H9 (cell line): Measurements from ENCODE around the gene GLDC. TPM values are rescaled to one million over a fixed set of nuclear protein-coding genes. Genes with fewer than 3 reads are reported as not detected.

Experiments used
- DNase-seq: peaks from one replicate; pipeline ENCODE4 v3.0.0-alpha.2; 2017
- H2AFZ ChIP-seq: one replicate; pipeline ENCODE4 v1.6.1; 2013; ENCODE audit warnings: mild to moderate bottlenecking, low read length, control low read depth, moderate library complexity
- H2AK5ac ChIP-seq: 2 replicates; pipeline ENCODE4 v1.6.1; 2013; ENCODE audit warnings: low read length, control low read depth, mixed read lengths; ENCODE audit not compliant: insufficient read length
- H2BK120ac ChIP-seq: one replicate; pipeline ENCODE4 v1.6.1; 2013; ENCODE audit warnings: low read depth, mild to moderate bottlenecking, low read length, control low read depth, inconsistent platforms; ENCODE audit not compliant: poor library complexity, severe bottlenecking
- H2BK12ac ChIP-seq: 2 replicates; pipeline ENCODE4 v1.6.1; 2013; ENCODE audit warnings: low read length, control low read depth, mixed read lengths, low read depth; ENCODE audit not compliant: insufficient read length
- H2BK15ac ChIP-seq: 2 replicates; pipeline ENCODE4 v1.6.1; 2013; ENCODE audit warnings: low read depth, low read length, control low read depth
- H2BK20ac ChIP-seq: one replicate; pipeline ENCODE4 v1.6.1; 2013; ENCODE audit warnings: low read depth, mild to moderate bottlenecking, low read length, control low read depth, inconsistent platforms; ENCODE audit not compliant: poor library complexity, severe bottlenecking
- H2BK5ac ChIP-seq: 2 replicates; pipeline ENCODE4 v1.6.1; 2013; ENCODE audit warnings: low read length, control low read depth, mixed read lengths; ENCODE audit not compliant: insufficient read length
- H3K14ac ChIP-seq: 2 replicates; pipeline ENCODE4 v1.6.1; 2013; ENCODE audit warnings: low read length, control low read depth; ENCODE audit not compliant: insufficient read depth
- H3K18ac ChIP-seq: 2 replicates; pipeline ENCODE4 v1.6.1; 2013; ENCODE audit warnings: low read depth, mild to moderate bottlenecking, mixed read lengths, low read length, control low read depth; ENCODE audit not compliant: insufficient read length
- H3K23ac ChIP-seq: 2 replicates; pipeline ENCODE4 v1.6.1; 2013; ENCODE audit warnings: low read length, control low read depth, mixed read lengths, low read depth; ENCODE audit not compliant: insufficient read length
- H3K23me2 ChIP-seq: 2 replicates; pipeline ENCODE4 v1.6.1; 2013; ENCODE audit warnings: low read depth, mild to moderate bottlenecking, mixed read lengths, low read length, control low read depth; ENCODE audit not compliant: insufficient read length, poor library complexity, severe bottlenecking
- H3K27ac ChIP-seq: 2 replicates; pipeline ENCODE4 v1.5.1; 2013; ENCODE audit warnings: low read length, control low read depth, mixed read lengths, low read depth; ENCODE audit not compliant: insufficient read length
- H3K27me3 ChIP-seq: 2 replicates; pipeline ENCODE4 v1.6.1; 2013; ENCODE audit warnings: low read length, control low read depth, inconsistent platforms; ENCODE audit not compliant: insufficient read depth
- H3K4ac ChIP-seq: 2 replicates; pipeline ENCODE4 v1.6.1; 2013; ENCODE audit warnings: low read depth, mild to moderate bottlenecking, control low read depth, inconsistent platforms, low read length, moderate library complexity
- H3K4me1 ChIP-seq: 2 replicates; pipeline ENCODE4 v1.6.1; 2013; ENCODE audit warnings: low read length, control low read depth, inconsistent platforms; ENCODE audit not compliant: insufficient read depth
- H3K4me2 ChIP-seq: 2 replicates; pipeline ENCODE4 v1.6.1; 2013; ENCODE audit warnings: low read length, control low read depth, mixed read lengths; ENCODE audit not compliant: insufficient read length, insufficient read depth
- H3K56ac ChIP-seq: 2 replicates; pipeline ENCODE4 v1.6.1; 2013; ENCODE audit warnings: low read depth, mild to moderate bottlenecking, mixed read lengths, low read length, control low read depth; ENCODE audit not compliant: insufficient read length
- H3K79me1 ChIP-seq: 2 replicates; pipeline ENCODE4 v1.6.1; 2013; ENCODE audit warnings: low read depth, mild to moderate bottlenecking, moderate library complexity, low read length, control low read depth, inconsistent platforms; ENCODE audit not compliant: insufficient read depth, poor library complexity, severe bottlenecking
- H3K79me2 ChIP-seq: 2 replicates; pipeline ENCODE4 v1.6.1; 2013; ENCODE audit warnings: low read length, control low read depth, inconsistent platforms; ENCODE audit not compliant: insufficient read depth
- H3K9ac ChIP-seq: 2 replicates; pipeline ENCODE4 v1.6.1; 2013; ENCODE audit warnings: low read length, control low read depth, mixed read lengths; ENCODE audit not compliant: insufficient read length; ENCODE audit errors: extremely low read depth
- H3K9me3 ChIP-seq: one replicate; pipeline ENCODE4 v1.6.1; 2013; ENCODE audit warnings: low read depth, low read length, inconsistent platforms; ENCODE audit not compliant: control insufficient read depth
- H3T11ph ChIP-seq: one replicate; pipeline ENCODE4 v1.6.1; 2013; ENCODE audit warnings: mild to moderate bottlenecking, low read length, control low read depth, inconsistent platforms
- H4K20me1 ChIP-seq: one replicate; pipeline ENCODE4 v1.6.1; 2013; ENCODE audit not compliant: control insufficient read depth, insufficient read length, insufficient read depth
- H4K5ac ChIP-seq: 2 replicates; pipeline ENCODE4 v1.6.1; 2013; ENCODE audit warnings: low read depth, mild to moderate bottlenecking, mixed read lengths, low read length, control low read depth; ENCODE audit not compliant: insufficient read length
- H4K8ac ChIP-seq: replicated peaks from 2 replicates; pipeline ENCODE4 v1.6.1; 2013; ENCODE audit warnings: low read length, control low read depth, mixed read lengths, low read depth; ENCODE audit not compliant: insufficient read length
- H4K91ac ChIP-seq: 2 replicates; pipeline ENCODE4 v1.6.1; 2013; ENCODE audit warnings: low read depth, mild to moderate bottlenecking, moderate library complexity, mixed read lengths, low read length, control low read depth; ENCODE audit not compliant: insufficient read length
- H3K27ac Mint-ChIP-seq, 3 experiments: 2 replicates in 2 of 3; 3 replicates in 1 of 3; pipeline ENCODE4 v1.8.0; 2020 to 2021; ENCODE audit warnings: mixed read lengths in 3 of 3, mild to moderate bottlenecking in 1 of 3, moderate library complexity in 1 of 3
- H3K27me3 Mint-ChIP-seq: 2 replicates; pipeline ENCODE4 v1.8.0; 2021; ENCODE audit warnings: low read depth, mild to moderate bottlenecking, moderate library complexity, mixed read lengths
- H3K36me3 Mint-ChIP-seq, 3 experiments: 2 replicates in 2 of 3; 3 replicates in 1 of 3; pipeline ENCODE4 v1.8.0; 2020 to 2021; ENCODE audit warnings: low read depth in 3 of 3, mixed read lengths in 3 of 3; ENCODE audit not compliant: insufficient read depth in 1 of 3
- H3K4me1 Mint-ChIP-seq, 2 experiments: 2 replicates each; pipeline ENCODE4 v1.8.0; 2020; ENCODE audit warnings: mixed read lengths in 2 of 2
- H3K4me3 Mint-ChIP-seq, 2 experiments: 2 replicates in 1 of 2; 3 replicates in 1 of 2; pipeline ENCODE4 v1.8.0; 2020 to 2021; ENCODE audit warnings: mild to moderate bottlenecking in 2 of 2, mixed read lengths in 2 of 2, moderate library complexity in 1 of 2
- H3K9me3 Mint-ChIP-seq, 2 experiments: 2 replicates in 1 of 2; 3 replicates in 1 of 2; pipeline ENCODE4 v1.8.0; 2020; ENCODE audit warnings: mild to moderate bottlenecking in 2 of 2, mixed read lengths in 2 of 2, moderate library complexity in 1 of 2
- CTCF ChIP-seq: fragments of 200-600 bp; sonication (generic); conservative IDR thresholded peaks from 3 replicates; pipeline ENCODE4 v1.8.0; 2021; ENCODE audit warnings: antibody characterized with exemption, mild to moderate bottlenecking
- WGBS: extraction: QIAGEN DNeasy Blood & Tissue Kit; methylation state at CpG from one replicate; pipeline ENCODE4 v1.1.7; 2013; ENCODE audit warnings: missing lambda C conversion rate, low lambda C conversion rate, mixed read lengths; ENCODE audit not compliant: insufficient read length; ENCODE audit errors: extremely low coverage; 5-methylcytosine and 5-hydroxymethylcytosine counted together
- total RNA-seq: library from RNA; stranded (reverse); gene quantifications from 2 replicates; pipeline ENCODE4 v1.2.1, GENCODE V29; 2021

Gene GLDC
- total RNA-seq, 1 experiment from 2014 or later: 74.4 TPM

GRCh38 chr9:6575324-6576034 is 70.0 kb downstream of the GLDC start:
- Mint-ChIP-seq H3K36me3 (peaks cover 13 to 16% (median 14%) of the 10 kb centered on the region in 3 experiments; a peak in 5 of 7 replicates), H3K27me3 (no peaks in the 10 kb centered on the region), H3K27ac (no peak overlapping the region; a peak in 2 of 7 replicates), H3K4me3 (no peak overlapping the region), H3K4me1 (peaks cover 9 to 15% of the 10 kb centered on the region in 2 experiments), H3K9me3 (no peaks in the 10 kb centered on the region)
- H2AFZ ChIP-seq: no peak overlapping the region
- no peak overlapping the region for H3K18ac ChIP-seq
- no peak overlapping the region for H3K9ac ChIP-seq
- H2BK5ac ChIP-seq: no peak overlapping the region
- no peak overlapping the region for H2BK120ac ChIP-seq
- H2BK15ac ChIP-seq: no peak overlapping the region
- H4K5ac ChIP-seq: no peak overlapping the region
- H2AK5ac ChIP-seq: no peak overlapping the region
- H3K27me3 ChIP-seq: no peaks in the 10 kb centered on the region
- no peak overlapping the region for H3K56ac ChIP-seq
- H4K8ac ChIP-seq: no peak overlapping the region
- TF ChIP-seq CTCF: no peak
- no peak overlapping the region for H3K4me2 ChIP-seq
- H4K20me1 ChIP-seq: no peaks in the 10 kb centered on the region
- WGBS: no CpG with 5 or more reads among the region's 4 CpGs
- H3K4me1 ChIP-seq: no peaks in the 10 kb centered on the region
- H2BK12ac ChIP-seq: no peak overlapping the region
- H3K79me1 ChIP-seq: no peaks in the 10 kb centered on the region
- no peaks in the 10 kb centered on the region for H3K79me2 ChIP-seq
- no peak overlapping the region for H4K91ac ChIP-seq
- no peaks in the 10 kb centered on the region for H3K9me3 ChIP-seq
- H3K4ac ChIP-seq: no peak overlapping the region
- H3K23me2 ChIP-seq: no peaks in the 10 kb centered on the region
- H3K23ac ChIP-seq: no peak overlapping the region
- no peak overlapping the region for H3K27ac ChIP-seq
- H3T11ph ChIP-seq: no peak overlapping the region
- H2BK20ac ChIP-seq: no peak overlapping the region
- H3K14ac ChIP-seq: no peak overlapping the region
- no peak for DNase-seq
